ENCODE results near the gene NXF1. TPM values are rescaled to one million over a fixed set of nuclear protein-coding genes. Genes with fewer than 3 reads are reported as not detected.
"Not testable (repeated sequence)": the region's sequence is repeated elsewhere in the genome, so short reads cannot be mapped to it uniquely, and the experiment has no call there.

Gene NXF1
- total RNA-seq, 3 donors from 2014 or later = 74.9 to 89.3 (median 76.4) TPM

DNA sequence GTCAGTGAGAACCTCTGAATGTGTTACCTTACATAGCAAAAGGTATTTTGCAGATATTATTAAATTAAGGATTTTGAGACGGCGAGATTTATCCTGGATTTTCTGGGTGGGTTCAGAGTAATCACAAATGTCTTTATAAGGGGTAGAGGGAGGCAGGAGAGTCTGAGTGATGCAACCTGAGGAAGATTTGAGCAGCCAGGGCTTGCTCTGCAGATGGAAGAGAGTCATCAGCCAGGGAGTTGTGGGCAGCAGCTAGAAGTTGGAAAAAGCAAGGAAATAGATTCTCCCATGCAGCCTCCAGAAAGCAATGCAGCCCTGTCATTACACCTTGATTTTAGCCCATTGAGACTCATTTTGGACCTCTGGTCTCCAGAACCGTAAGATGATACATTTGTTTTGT is 38.2 kb upstream of the NXF1 start:
- Histone ChIP-seq H3K9me3 (no peaks in the 10 kb centered on the region), H3K4me1 (peaks cover 0 to 2% of the 10 kb centered on the region in 2 donors), H3K36me3 (no peaks in the 10 kb centered on the region), H3K27me3 (no peaks in the 10 kb centered on the region), H3K27ac (no peak overlapping the region), H3K4me3 (no peak overlapping the region)
- no peak for TF ChIP-seq POLR2A (IDR thresholded peaks at IDR 0.05)
- no peak for TF ChIP-seq POLR2AphosphoS5 (IDR thresholded peaks at IDR 0.05)
- no peak for TF ChIP-seq CTCF (IDR thresholded peaks at IDR 0.05)
- intact Hi-C loops (cut with DNase I; ENCODE audit: low total_unique reads) = no loop called here
- no peak for DNase-seq (ENCODE audit: low spot score in 2 of 2)

DNA sequence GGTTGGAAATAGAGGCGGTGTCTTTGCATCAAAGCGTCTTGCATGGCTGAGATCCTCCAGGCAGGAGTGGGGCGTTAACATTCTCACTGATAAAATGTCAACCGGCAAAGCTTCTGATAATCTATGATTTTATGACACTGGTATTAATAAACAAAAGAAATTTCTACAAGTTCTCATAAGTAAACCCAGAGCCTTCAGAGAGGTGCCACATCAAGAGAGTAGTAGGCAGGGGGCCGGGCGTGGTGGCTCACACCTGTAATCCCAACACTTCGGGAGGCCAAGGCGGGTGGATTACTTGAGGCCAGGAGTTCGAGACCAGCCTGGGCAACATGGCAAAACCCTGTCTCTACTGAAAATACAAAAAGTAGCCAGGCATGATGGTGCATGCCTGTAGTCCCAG is 37.7 kb upstream of the NXF1 start:
- H3K9me3 ChIP-seq; H3K27me3 ChIP-seq; intact Hi-C loops (cut with DNase I; ENCODE audit: low total_unique reads); H3K36me3 ChIP-seq; H3K4me1 ChIP-seq; DNase-seq (ENCODE audit: low spot score in 2 of 2): not testable (repeated sequence)
- Histone ChIP-seq H3K27ac (peak overlapping the region; percentile 96 to 99), H3K4me3 (peak overlapping the region in 1 of 3 donors; percentile 51)

DNA sequence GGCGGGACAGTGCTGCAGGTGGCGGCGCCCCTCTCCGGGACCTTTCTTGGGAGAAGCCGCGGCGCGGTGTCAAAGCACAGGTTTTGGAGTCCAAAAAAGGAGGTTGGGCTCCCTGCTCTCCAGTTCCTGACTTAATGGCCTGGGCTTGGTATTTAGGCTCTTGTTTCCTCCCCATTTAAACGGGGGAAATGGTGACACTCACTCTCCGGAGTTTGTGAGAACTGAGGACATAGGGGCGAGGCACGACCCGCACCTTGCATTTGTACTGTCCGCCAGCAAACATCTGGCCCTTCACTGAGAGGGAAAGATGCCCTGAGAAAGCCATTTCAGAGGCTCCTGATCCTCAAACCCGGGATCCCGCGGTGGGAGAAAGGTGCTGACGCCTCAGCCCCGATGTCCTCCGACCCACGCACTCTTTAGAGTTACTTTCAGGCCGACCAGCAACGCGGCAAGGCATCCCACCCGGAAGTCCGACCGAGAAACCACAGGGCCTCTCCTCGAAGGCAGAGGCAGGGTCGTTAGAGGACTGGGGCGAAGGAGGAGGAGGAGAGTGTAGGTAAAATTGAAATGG is 37.0 kb upstream of the NXF1 start:
- intact Hi-C loops (cut with DNase I; ENCODE audit: low total_unique reads) = no loop called here
- TF ChIP-seq POLR2A (IDR thresholded peaks at IDR 0.05) (no peak), POLR2AphosphoS5 (IDR thresholded peaks at IDR 0.05) (no peak), CTCF (IDR thresholded peaks at IDR 0.05) (no peak)
- H3K36me3 ChIP-seq = no peaks in the 10 kb centered on the region
- no peaks in the 10 kb centered on the region for H3K27me3 ChIP-seq
- peak overlapping the region; percentile 51 to 99 (median 91) for H3K4me3 ChIP-seq
- peaks cover 0 to 7% of the 10 kb centered on the region in 2 donors for H3K4me1 ChIP-seq
- peak overlapping the region; percentile 96 to 99 for H3K27ac ChIP-seq
- no peaks in the 10 kb centered on the region for H3K9me3 ChIP-seq
- DNase-seq (ENCODE audit: low spot score in 2 of 2) = peak in 1 of 2 donors; percentile 32

DNA sequence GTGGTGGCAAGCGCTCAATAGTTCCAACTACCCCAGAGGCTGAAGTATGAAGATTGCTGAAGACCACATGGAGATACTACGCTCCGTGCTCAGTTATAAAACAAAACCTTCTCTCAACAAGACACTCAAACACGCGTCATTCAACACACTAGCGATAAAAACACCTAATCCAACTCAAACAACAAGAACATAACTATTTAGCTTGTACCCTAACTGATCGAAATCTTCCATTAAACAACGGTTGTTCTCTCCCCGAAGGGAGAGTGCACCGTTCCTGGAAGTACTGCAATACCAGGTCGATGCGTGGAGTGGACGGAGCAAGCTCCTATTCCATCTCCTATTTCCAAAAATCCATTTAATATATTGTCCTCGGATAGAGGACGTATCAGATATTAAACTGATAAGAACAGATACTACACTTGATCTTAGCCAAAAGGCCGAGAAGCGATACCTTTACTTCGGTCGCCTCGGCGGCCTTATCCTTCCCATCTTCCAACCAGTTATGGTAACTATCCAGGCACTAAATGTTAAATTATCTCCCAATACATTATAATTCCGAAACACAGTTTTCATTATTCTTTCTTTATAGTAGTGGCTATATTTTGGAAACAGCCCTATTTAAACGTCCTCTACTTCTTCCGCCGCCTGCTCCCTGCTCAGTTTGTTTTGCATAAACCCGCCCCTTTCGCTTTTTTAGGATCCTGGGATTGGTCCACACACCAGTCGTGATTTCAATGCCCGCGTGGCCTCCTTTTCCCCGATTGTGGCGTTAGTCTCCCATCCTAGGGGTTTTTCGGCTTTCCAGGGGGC is 36.3 kb upstream of the NXF1 start:
- peaks cover 0 to 7% of the 10 kb centered on the region in 2 donors for H3K4me1 ChIP-seq
- H3K36me3 ChIP-seq = no peaks in the 10 kb centered on the region
- intact Hi-C loops (cut with DNase I; ENCODE audit: low total_unique reads) = no loop called here
- H3K27ac ChIP-seq = peak overlapping the region; percentile 96 to 99
- H3K27me3 ChIP-seq = no peaks in the 10 kb centered on the region
- H3K9me3 ChIP-seq = no peaks in the 10 kb centered on the region
- peak; percentile 81 to 91 for DNase-seq (ENCODE audit: low spot score in 2 of 2)
- TF ChIP-seq CTCF (IDR thresholded peaks at IDR 0.05) (peak in 1 of 3 donors; percentile 15), POLR2AphosphoS5 (IDR thresholded peaks at IDR 0.05) (peak; percentile 98 to 100 (median 100)), POLR2A (IDR thresholded peaks at IDR 0.05) (peak; percentile 100)
- H3K4me3 ChIP-seq = peak overlapping the region; percentile 68 to 99 (median 91)

DNA sequence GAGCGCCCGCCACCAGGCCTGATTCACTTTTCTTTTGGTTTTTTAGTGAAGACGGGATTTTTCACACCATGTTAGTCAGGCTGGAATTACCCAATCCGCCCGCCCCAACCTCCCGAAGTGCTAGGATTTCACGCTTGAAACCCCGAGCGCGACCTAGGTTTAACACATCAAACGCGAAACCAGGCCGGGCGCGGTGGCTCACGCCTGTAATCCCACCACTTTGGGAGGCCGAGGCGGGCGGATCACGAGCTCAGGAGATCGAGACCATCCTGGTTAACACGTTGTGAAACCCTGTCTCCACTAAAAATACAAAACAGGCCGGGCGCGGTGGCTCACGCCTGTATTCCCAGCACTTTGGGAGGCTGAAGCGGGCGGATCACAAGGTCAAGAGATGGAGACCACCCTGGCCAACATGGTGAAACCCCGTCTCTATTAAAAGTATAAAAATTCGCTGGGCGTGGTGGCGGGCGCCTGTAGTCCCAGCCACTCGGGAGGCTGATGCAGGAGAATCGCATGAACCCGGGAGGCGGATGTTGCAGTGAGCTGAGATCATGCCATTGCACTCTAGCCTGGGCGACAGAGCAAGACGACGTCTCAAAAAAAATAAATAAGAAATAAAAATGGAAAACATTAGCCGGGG is 35.6 kb upstream of the NXF1 start:
- TF ChIP-seq POLR2AphosphoS5 (IDR thresholded peaks at IDR 0.05) = peak in 1 of 3 donors; percentile 49
- intact Hi-C loops (cut with DNase I; ENCODE audit: low total_unique reads) = not testable (repeated sequence)

More for the DNA sequence above, 35.6 kb upstream of the NXF1 start:
- H3K9me3 ChIP-seq, H3K27me3 ChIP-seq, H3K36me3 ChIP-seq, H3K4me1 ChIP-seq: not testable (repeated sequence)
- Histone ChIP-seq H3K27ac (peak overlapping the region; percentile 96 to 99), H3K4me3 (peak overlapping the region; percentile 68 to 99 (median 91))
- DNase-seq (ENCODE audit: low spot score in 2 of 2) = peak; percentile 65 to 74

Data from breast epithelium (tissue), 4 donors.